ENCODE results near the gene TMEM171. TPM values are rescaled to one million over a fixed set of nuclear protein-coding genes. Genes with fewer than 3 reads are reported as not detected.

TMEM171 gene
- total and polyA plus RNA-seq, 8 donors, result 1.2 to 59.8 (median 8.0) TPM

- H3K4me3 ChIP-seq, result no peak overlapping the region
- H3K9me3 ChIP-seq, result no peaks in the 10 kb centered on the region
- H3K36me3 ChIP-seq, result no peaks in the 10 kb centered on the region
- DNase-seq, result peak; percentile 44 to 59
- peak overlapping the region; percentile 77 to 84 (median 83) for H3K27ac ChIP-seq
- peaks cover 0 to 37% (median 11%) of the 10 kb centered on the region in 3 donors for H3K27me3 ChIP-seq
- H3K4me1 ChIP-seq, result peaks cover 12 to 27% (median 22%) of the 10 kb centered on the region in 4 donors
- intact Hi-C loops (cut with DNase I; ENCODE audit: low total_unique reads), result no loop called here
- TF ChIP-seq POLR2AphosphoS5 (IDR thresholded peaks at IDR 0.05) (peak in 2 of 3 donors; percentile 39 to 75), POLR2A (IDR thresholded peaks at IDR 0.05) (no peak), EP300 (IDR thresholded peaks at IDR 0.05) (no peak)
- WGBS, 5 donors, result 38 to 66% (median 50%) methylated on average over 5 of the region's 5 CpGs
These were observed 1.9 kb upstream of the TMEM171 start for GRCh38 chr5:73118391-73118973.

- Histone ChIP-seq H3K27ac (peak overlapping the region; percentile 77 to 84 (median 83)), H3K4me1 (peaks cover 12 to 27% (median 21%) of the 10 kb centered on the region in 4 donors)
These were observed 771 bp upstream of the TMEM171 start for GRCh38 chr5:73119451-73120157.

GRCh38 chr5:73121119-73121463 lies 716 bp downstream of the TMEM171 start:
- TF ChIP-seq POLR2A (IDR thresholded peaks at IDR 0.05) (no peak), POLR2AphosphoS5 (IDR thresholded peaks at IDR 0.05) (no peak), EP300 (IDR thresholded peaks at IDR 0.05) (no peak), CTCF (IDR thresholded peaks at IDR 0.05) (no peak)
- H3K4me3 ChIP-seq, result peak overlapping the region; percentile 41 to 58 (median 52)
- H3K27me3 ChIP-seq, result peaks cover 0 to 61% (median 11%) of the 10 kb centered on the region in 3 donors
- H3K4me1 ChIP-seq, result peaks cover 12 to 27% (median 21%) of the 10 kb centered on the region in 4 donors
- 15 to 32% (median 18%) methylated on average over 6 of the region's 6 CpGs for WGBS, 5 donors
- no peaks in the 10 kb centered on the region for H3K9me3 ChIP-seq
- peak overlapping the region; percentile 64 to 84 (median 83) for H3K27ac ChIP-seq
- intact Hi-C loops (cut with DNase I; ENCODE audit: low total_unique reads), result no loop called here
- no peak for DNase-seq
- H3K36me3 ChIP-seq, result no peaks in the 10 kb centered on the region

More at GRCh38 chr5:73119451-73120157, 771 bp upstream of the TMEM171 start:
- H3K4me3 ChIP-seq, result peak overlapping the region; percentile 41 to 58 (median 52)
- H3K27me3 ChIP-seq, result peaks cover 0 to 48% (median 11%) of the 10 kb centered on the region in 3 donors
- peak; percentile 69 to 73 for DNase-seq
- H3K9me3 ChIP-seq, result no peaks in the 10 kb centered on the region
- no peaks in the 10 kb centered on the region for H3K36me3 ChIP-seq
- intact Hi-C loops (cut with DNase I; ENCODE audit: low total_unique reads), result no loop called here
- WGBS, 5 donors, result 32 to 40% (median 38%) methylated on average over 28 to 40 of the region's 40 CpGs
- TF ChIP-seq CTCF (IDR thresholded peaks at IDR 0.05) (no peak), POLR2AphosphoS5 (IDR thresholded peaks at IDR 0.05) (peak in 2 of 3 donors; percentile 13 to 59)

- Histone ChIP-seq H3K27ac (peak overlapping the region in 1 of 5 donors; percentile 26), H3K27me3 (peaks cover 0 to 61% (median 11%) of the 10 kb centered on the region in 3 donors)
- 71 to 81% (median 77%) methylated on average over 15 to 19 of the region's 19 CpGs for WGBS, 5 donors
These were observed 2.8 kb downstream of the TMEM171 start for GRCh38 chr5:73122875-73123810.

More at GRCh38 chr5:73122875-73123810, 2.8 kb downstream of the TMEM171 start:
- intact Hi-C loops (cut with DNase I; ENCODE audit: low total_unique reads), result no loop called here
- TF ChIP-seq EP300 (IDR thresholded peaks at IDR 0.05), result no peak
- TF ChIP-seq CTCF (IDR thresholded peaks at IDR 0.05), result no peak
- no peak for TF ChIP-seq POLR2A (IDR thresholded peaks at IDR 0.05)
- Histone ChIP-seq H3K4me3 (no peak overlapping the region), H3K9me3 (no peaks in the 10 kb centered on the region), H3K4me1 (peaks cover 12 to 27% (median 21%) of the 10 kb centered on the region in 4 donors), H3K36me3 (no peaks in the 10 kb centered on the region)
- DNase-seq, result no peak
